ENCODE data around the gene TECPR1.

DNA sequence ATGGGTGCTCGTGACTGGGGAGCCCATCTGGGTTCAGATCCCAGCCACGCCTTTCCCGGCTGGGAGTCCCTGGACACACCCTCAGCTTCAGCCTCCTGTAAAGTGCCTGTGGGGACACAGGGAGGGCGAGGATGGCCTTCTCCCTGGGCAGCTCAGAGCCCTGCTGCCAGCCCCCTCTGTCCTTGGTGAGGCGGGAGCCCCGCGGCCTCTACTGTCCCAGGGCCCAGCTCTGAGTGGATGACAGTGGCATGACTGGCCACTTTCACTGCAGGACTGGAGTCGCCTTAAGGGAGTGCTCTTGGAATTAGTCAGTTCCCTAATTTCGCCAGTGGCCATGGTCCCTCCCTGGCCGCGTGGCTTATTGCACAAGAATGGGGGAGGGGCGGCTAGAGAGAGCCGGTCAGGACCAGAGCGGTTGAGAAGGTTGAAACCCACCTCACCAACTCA lies 34.1 kb upstream of the TECPR1 start:
- TF ChIP-seq ZNF48 (tag by site-specific recombination; IDR thresholded peaks at IDR 0.05) (no peak), ZBTB7A (tag by site-specific recombination; IDR thresholded peaks at IDR 0.05; ENCODE audit: low read depth) (no peak)
- TF ChIP-seq, protein P1, sequence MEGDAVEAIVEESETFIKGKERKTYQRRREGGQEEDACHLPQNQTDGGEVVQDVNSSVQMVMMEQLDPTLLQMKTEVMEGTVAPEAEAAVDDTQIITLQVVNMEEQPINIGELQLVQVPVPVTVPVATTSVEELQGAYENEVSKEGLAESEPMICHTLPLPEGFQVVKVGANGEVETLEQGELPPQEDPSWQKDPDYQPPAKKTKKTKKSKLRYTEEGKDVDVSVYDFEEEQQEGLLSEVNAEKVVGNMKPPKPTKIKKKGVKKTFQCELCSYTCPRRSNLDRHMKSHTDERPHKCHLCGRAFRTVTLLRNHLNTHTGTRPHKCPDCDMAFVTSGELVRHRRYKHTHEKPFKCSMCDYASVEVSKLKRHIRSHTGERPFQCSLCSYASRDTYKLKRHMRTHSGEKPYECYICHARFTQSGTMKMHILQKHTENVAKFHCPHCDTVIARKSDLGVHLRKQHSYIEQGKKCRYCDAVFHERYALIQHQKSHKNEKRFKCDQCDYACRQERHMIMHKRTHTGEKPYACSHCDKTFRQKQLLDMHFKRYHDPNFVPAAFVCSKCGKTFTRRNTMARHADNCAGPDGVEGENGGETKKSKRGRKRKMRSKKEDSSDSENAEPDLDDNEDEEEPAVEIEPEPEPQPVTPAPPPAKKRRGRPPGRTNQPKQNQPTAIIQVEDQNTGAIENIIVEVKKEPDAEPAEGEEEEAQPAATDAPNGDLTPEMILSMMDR (tag by site-specific recombination; IDR thresholded peaks at IDR 0.05), result no peak

All from HEK293 (cell line).